ENCODE measurements around the gene HCN4. TPM values are rescaled to one million over a fixed set of nuclear protein-coding genes. Genes with fewer than 3 reads are reported as not detected.

Gene HCN4
- total and polyA plus RNA-seq, 2 experiments from 2014 or later = 0.27 to 0.40 TPM

DNA sequence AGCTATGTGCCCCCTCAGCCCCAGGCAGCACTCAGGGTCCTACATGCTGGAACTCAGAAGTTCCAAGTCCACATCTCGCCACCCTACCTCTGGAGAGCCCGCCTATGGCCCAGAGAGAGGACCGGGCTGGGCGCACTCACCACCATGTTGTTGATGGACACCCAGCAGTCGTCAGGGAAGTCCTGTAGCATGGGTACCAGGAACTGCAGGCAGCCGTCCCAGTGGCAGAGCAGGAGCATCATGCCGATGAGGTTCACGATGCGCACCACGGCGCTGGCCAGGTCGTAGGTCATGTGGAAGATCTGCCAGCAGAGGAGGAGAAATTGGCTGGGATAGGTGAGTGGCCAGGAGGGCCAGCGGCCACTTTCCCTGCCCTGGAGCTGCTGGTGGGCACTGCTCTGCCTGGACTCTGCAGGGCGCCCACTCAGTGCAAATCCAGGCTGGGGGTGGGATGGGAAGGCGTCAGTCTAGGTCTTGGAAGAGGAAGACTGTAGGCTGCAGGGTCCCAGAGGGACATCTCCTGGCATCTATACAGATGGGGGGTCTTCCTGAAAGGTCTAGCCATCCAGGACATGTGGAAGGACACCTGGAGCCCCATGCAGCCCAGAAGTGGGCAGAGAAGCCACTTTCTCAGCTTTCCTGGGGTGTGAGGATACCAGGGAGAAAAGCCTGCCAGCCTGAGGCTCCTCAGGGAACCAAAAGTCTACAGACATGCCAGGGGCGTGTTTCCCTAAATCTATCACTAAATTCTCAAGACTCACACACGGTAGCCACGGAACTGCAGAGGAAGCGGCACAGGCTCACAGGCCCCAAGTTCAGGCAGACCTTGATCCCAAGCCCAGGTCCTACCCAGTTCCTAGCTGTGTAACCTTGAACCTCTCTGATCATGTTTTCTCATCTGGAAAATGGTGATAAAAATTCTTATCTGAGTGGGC lies 36.5 kb downstream of the HCN4 start:
- H3K79me2 ChIP-seq = no peaks in the 10 kb centered on the region
- H3K9me3 ChIP-seq (ENCODE audit: low read depth) = no peaks in the 10 kb centered on the region
- WGBS (ENCODE audit: low lambda C conversion rate, missing lambda C conversion rate) = 97% methylated on average over 19 of the region's 19 CpGs
- H3K4me2 ChIP-seq = no peak overlapping the region
- no peak overlapping the region for H3K4me3 ChIP-seq
- H4K20me1 ChIP-seq (ENCODE audit: insufficient read depth, poor library complexity, severe bottlenecking) = no peaks in the 10 kb centered on the region
- no peaks in the 10 kb centered on the region for H3K4me1 ChIP-seq (ENCODE audit: insufficient read depth)
- no peak overlapping the region for H3K27ac ChIP-seq
- no peaks in the 10 kb centered on the region for H3K27me3 ChIP-seq
- H3K9me2 ChIP-seq (replicated peaks; ENCODE audit: insufficient read depth) = no peaks in the 10 kb centered on the region
- DNase-seq (ENCODE audit: low spot score) = no peak
- H3K36me3 ChIP-seq (replicated peaks; ENCODE audit: insufficient read depth, low read depth) = no peaks in the 10 kb centered on the region
- no peak overlapping the region for H2AFZ ChIP-seq
- TF ChIP-seq EZH2 (IDR thresholded peaks at IDR 0.05; ENCODE audit: borderline replicate concordance) (no peak), CTCF (IDR thresholded peaks at IDR 0.05; ENCODE audit: poor library complexity) (no peak), EZH2phosphoT487 (IDR thresholded peaks at IDR 0.05; ENCODE audit: low read depth, severe bottlenecking, unreplicated experiment) (no peak)

GRCh38 chr15:73331501-73331900 lies 37.3 kb downstream of the HCN4 start:
- WGBS (ENCODE audit: low lambda C conversion rate, missing lambda C conversion rate) = 91% methylated on average over 5 of the region's 5 CpGs
- H4K20me1 ChIP-seq (ENCODE audit: insufficient read depth, poor library complexity, severe bottlenecking) = no peaks in the 10 kb centered on the region
- no peaks in the 10 kb centered on the region for H3K36me3 ChIP-seq (replicated peaks; ENCODE audit: insufficient read depth, low read depth)
- no peaks in the 10 kb centered on the region for H3K79me2 ChIP-seq
- no peak overlapping the region for H3K4me3 ChIP-seq
- H3K27ac ChIP-seq = no peak overlapping the region
- no peak overlapping the region for H2AFZ ChIP-seq
- no peaks in the 10 kb centered on the region for H3K4me1 ChIP-seq (ENCODE audit: insufficient read depth)
- no peak overlapping the region for H3K4me2 ChIP-seq
- no peaks in the 10 kb centered on the region for H3K9me2 ChIP-seq (replicated peaks; ENCODE audit: insufficient read depth)
- no peaks in the 10 kb centered on the region for H3K27me3 ChIP-seq
- no peak for DNase-seq (ENCODE audit: low spot score)
- H3K9me3 ChIP-seq (ENCODE audit: low read depth) = no peaks in the 10 kb centered on the region
- TF ChIP-seq EZH2 (IDR thresholded peaks at IDR 0.05; ENCODE audit: borderline replicate concordance) = no peak

- 86% methylated on average over 15 of the region's 15 CpGs for WGBS (ENCODE audit: low lambda C conversion rate, missing lambda C conversion rate)
- H3K4me3 ChIP-seq = no peak overlapping the region
- H3K27me3 ChIP-seq = no peaks in the 10 kb centered on the region
- no peaks in the 10 kb centered on the region for H3K79me2 ChIP-seq
- H4K20me1 ChIP-seq (ENCODE audit: insufficient read depth, poor library complexity, severe bottlenecking) = no peaks in the 10 kb centered on the region
- no peak for DNase-seq (ENCODE audit: low spot score)
- no peaks in the 10 kb centered on the region for H3K4me1 ChIP-seq (ENCODE audit: insufficient read depth)
- no peaks in the 10 kb centered on the region for H3K9me2 ChIP-seq (replicated peaks; ENCODE audit: insufficient read depth)
- H3K4me2 ChIP-seq = no peak overlapping the region
- no peak overlapping the region for H3K27ac ChIP-seq
- H3K9me3 ChIP-seq (ENCODE audit: low read depth) = no peaks in the 10 kb centered on the region
- H2AFZ ChIP-seq = no peak overlapping the region
- H3K36me3 ChIP-seq (replicated peaks; ENCODE audit: insufficient read depth, low read depth) = no peaks in the 10 kb centered on the region
- TF ChIP-seq EZH2phosphoT487 (IDR thresholded peaks at IDR 0.05; ENCODE audit: low read depth, severe bottlenecking, unreplicated experiment) (no peak), EZH2 (IDR thresholded peaks at IDR 0.05; ENCODE audit: borderline replicate concordance) (no peak), CTCF (IDR thresholded peaks at IDR 0.05; ENCODE audit: poor library complexity) (no peak)
Measured at GRCh38 chr15:73330206-73331051, 38.3 kb downstream of the HCN4 start.
